Activated T-helper 9 cell treated with anti-CD3 and anti-CD28 coated beads, Interleukin-2, amount 50 U/mL, for 16 hours (primary cell): ENCODE measurements around the gene ASTN1.

Experiments used
- DNase-seq: peaks from one replicate; pipeline ENCODE4 v3.0.0-alpha.2; 2020; ENCODE audit warnings: low read depth

ASTN1 gene

GRCh38 chr1:177164380-177165068 lies at the start of gene ASTN1:
Gene ASTN1 (minus strand): TSS chr1:177164712. CDS start chr1:177164676, 36 bp downstream.
- DNase-seq = no peak

- no peak for DNase-seq
Observed at GRCh38 chr1:177211231-177211630, 46.7 kb upstream of the ASTN1 start.

GRCh38 chr1:177210071-177210470 lies 45.6 kb upstream of the ASTN1 start:
- DNase-seq = no peak

GRCh38 chr1:177209357-177209756 lies 44.8 kb upstream of the ASTN1 start:
- no peak for DNase-seq

- no peak for DNase-seq
Observed at GRCh38 chr1:177208920-177209319, 44.4 kb upstream of the ASTN1 start.

GRCh38 chr1:177206831-177207355 lies 42.4 kb upstream of the ASTN1 start:
- DNase-seq = no peak

- no peak for DNase-seq
Observed at GRCh38 chr1:177200290-177200689, 35.8 kb upstream of the ASTN1 start.

- DNase-seq = no peak
Observed at GRCh38 chr1:177198243-177198642, 33.7 kb upstream of the ASTN1 start.

GRCh38 chr1:177190308-177190970 lies 25.9 kb upstream of the ASTN1 start:
- DNase-seq = no peak

- DNase-seq = no peak
Observed at GRCh38 chr1:177186639-177187038, 22.1 kb upstream of the ASTN1 start.

GRCh38 chr1:177185209-177185608 lies 20.7 kb upstream of the ASTN1 start:
- DNase-seq = no peak

- DNase-seq = no peak
Observed at GRCh38 chr1:177183836-177184235, 19.3 kb upstream of the ASTN1 start.

GRCh38 chr1:177181631-177182291 lies 17.2 kb upstream of the ASTN1 start:
- no peak for DNase-seq

GRCh38 chr1:177181280-177181630 lies 16.7 kb upstream of the ASTN1 start:
- DNase-seq = no peak

GRCh38 chr1:177174921-177175634 lies 10.6 kb upstream of the ASTN1 start:
- no peak for DNase-seq

GRCh38 chr1:177173976-177174375 lies 9.5 kb upstream of the ASTN1 start:
- DNase-seq = no peak

- no peak for DNase-seq
Observed at GRCh38 chr1:177172866-177173265, 8.4 kb upstream of the ASTN1 start.

- no peak for DNase-seq
Observed at GRCh38 chr1:177172272-177172671, 7.8 kb upstream of the ASTN1 start.

GRCh38 chr1:177171536-177172123 lies 7.1 kb upstream of the ASTN1 start:
- no peak for DNase-seq

GRCh38 chr1:177170756-177171535 lies 6.4 kb upstream of the ASTN1 start, which contains the start of gene BRINP2:
Gene BRINP2 (plus strand): TSS chr1:177170958. CDS start chr1:177229877, 58,919 bp downstream.
- DNase-seq = no peak

- no peak for DNase-seq
Observed at GRCh38 chr1:177165069-177165439, 542 bp upstream of the ASTN1 start.
